Femur (tissue), 1 donor: ENCODE measurements around the gene KLHL36.
A peak's percentile ranks its signal among the peaks of the same experiment; 100 is the strongest.

Source experiments
- DNase-seq: peaks from one replicate; pipeline ENCODE4 v3.0.0-alpha.2; 2017

The KLHL36 gene

GRCh38 chr16:84647828-84648594 is at the start of gene KLHL36:
TSS of gene KLHL36 (plus strand) at chr16:84648511. CDS start at chr16:84650868, 2,357 bp downstream.
- peak; percentile 78 for DNase-seq

- peak; percentile 81 for DNase-seq
Measured at GRCh38 chr16:84599521-84600202, 48.6 kb upstream of the KLHL36 start.

DNA sequence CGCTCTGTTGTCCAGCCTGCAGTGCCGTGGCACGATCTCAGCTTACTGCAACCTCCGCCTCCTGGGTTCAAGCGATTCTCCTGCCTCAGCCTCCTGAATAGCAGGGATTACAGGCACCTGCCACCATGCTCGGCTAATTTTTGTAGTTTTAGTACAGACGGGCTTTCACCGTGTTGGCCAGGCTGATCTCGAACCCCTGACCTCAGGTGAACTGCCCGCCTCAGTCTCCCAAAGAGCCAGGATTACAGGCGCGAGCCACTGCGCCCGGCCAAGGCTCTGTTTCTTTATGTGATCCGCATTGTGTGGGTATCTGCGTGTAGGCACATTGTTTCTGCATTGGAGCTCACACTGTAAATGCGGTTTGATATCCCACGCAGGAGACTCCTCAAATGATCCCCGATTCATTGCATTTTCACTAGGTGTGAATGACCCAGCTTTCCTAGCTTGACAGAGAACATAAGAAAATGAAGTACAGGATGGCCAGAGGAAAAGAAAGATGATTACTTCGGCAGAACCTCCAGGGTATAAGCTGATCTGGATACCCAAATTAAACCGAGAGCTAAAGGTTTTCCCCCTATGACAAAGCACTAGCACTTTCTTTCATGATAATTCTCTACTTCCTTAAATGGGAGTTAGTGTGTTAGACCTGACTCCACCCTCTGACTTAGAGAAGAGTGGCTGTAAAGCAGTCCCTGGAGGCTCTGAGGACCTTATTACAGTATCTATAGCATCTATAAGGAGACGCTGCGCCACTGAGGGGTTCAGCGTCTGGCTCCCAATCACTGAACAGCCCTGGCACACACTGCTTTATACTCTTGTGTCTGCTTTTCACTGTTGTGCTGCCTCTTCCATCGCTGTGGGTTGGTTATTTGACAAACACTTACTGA is 47.7 kb upstream of the KLHL36 start:
- DNase-seq = no peak

DNA sequence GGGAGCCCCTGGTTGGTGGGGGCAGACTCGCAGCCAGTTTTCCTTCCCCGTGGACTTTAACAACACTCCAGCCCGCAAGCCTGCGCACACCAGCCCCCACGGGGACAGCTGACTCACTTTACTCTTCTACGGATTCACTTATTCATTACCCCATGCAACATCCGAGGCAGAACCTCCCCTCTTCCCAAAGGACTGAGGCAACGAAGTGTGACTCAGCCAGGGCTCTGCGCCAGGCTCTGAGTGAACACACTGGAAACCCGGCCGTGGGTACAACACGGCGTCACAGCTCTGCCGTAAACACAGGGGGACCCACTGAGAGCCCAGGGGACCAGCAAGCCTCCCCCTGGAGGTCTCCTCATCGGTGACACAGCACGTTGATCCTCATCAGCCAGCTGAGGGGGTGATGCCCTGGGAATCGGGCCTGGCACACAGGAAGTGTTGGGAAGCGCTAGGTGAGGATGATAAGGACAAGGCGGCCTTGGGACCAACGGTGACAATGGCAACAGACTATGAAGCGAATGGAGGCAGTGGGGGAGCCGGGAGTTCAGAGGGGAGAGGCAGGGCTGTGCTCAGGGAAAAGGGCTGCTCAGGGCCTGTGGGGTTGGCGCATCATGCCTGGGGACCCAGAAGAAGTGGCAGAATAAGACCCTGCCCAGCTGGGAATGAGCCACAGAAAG is 45.0 kb upstream of the KLHL36 start:
- no peak for DNase-seq

- no peak for DNase-seq
Measured at GRCh38 chr16:84603940-84604339, 44.4 kb upstream of the KLHL36 start.

DNA sequence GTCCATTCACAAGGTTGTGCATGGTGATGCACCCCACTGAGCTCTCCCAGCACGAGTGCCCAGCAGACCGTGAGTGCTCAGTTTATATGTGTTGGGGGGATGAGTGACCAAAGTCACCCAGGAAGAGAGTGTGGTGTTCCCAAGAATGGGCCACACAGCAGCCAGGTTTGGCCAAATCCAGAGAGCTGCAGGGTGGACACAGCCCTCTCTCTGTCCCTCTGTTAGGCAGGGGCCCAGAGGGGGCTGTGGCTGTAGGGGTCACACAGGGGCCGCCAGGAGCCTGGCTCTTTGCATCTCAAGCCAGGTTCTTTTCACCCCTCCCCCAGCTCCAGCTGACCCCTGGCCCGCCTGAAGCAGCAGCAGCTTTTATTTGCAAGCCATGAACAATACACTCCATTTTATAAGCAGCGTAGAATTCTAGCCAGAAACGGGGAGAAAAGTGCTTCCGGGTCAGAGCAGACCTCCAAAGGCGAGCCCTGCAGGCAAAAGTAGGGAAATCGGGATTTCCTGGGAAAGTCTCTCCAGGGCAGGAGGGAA is 43.8 kb upstream of the KLHL36 start:
- DNase-seq = no peak

DNA sequence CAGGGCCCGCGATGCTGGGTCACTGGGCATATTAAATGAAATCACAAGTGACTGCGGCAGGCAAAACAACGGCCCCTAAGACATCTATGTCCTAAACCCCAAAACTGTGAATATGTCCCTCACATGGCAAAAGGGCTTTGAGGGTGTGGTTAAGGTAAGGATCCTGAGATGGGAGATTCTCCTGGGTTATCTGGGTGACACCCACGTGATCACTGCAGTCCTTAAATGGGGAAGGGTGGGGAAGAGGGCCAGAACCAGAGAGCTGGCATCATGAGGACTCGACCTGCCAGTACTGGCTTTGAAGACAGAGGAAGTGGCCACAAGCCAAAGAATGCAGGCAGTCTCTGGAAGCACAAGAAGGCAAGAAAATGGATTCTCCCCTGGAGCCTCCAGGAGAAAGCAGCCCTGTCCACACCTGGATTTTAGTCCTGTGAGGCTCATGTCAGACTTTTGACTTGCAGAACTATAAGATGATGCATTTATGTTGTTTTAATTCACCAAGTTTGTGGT is 42.9 kb upstream of the KLHL36 start:
- no peak for DNase-seq

GRCh38 chr16:84606081-84606875 is 42.0 kb upstream of the KLHL36 start:
- DNase-seq = no peak

- DNase-seq = no peak
Measured at GRCh38 chr16:84607061-84607460, 41.2 kb upstream of the KLHL36 start.

GRCh38 chr16:84607694-84608093 is 40.6 kb upstream of the KLHL36 start:
- no peak for DNase-seq

GRCh38 chr16:84608282-84608681 is 40.0 kb upstream of the KLHL36 start:
- peak; percentile 56 for DNase-seq

- no peak for DNase-seq
Measured at GRCh38 chr16:84609563-84610177, 38.6 kb upstream of the KLHL36 start.

GRCh38 chr16:84610376-84610775 is 37.9 kb upstream of the KLHL36 start:
- DNase-seq = no peak

DNA sequence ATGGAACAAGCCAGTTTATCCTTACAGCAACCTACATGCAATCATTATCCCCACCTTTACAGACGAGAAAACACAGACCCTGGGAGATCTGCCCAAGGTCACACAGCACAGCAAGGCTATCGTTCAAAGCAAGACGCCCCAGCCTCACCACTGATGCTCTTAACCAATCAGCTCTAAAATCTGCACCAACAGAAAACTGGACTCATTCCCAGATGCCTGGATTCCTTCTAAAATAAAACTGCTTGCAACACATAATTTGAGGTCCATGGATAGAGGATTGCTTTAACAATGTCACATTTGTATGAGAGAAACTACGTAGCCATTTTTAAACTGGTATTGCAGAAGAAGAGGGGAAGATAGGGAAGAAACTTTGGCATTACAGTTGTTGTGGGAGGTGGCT is 37.3 kb upstream of the KLHL36 start:
- DNase-seq = no peak

DNA sequence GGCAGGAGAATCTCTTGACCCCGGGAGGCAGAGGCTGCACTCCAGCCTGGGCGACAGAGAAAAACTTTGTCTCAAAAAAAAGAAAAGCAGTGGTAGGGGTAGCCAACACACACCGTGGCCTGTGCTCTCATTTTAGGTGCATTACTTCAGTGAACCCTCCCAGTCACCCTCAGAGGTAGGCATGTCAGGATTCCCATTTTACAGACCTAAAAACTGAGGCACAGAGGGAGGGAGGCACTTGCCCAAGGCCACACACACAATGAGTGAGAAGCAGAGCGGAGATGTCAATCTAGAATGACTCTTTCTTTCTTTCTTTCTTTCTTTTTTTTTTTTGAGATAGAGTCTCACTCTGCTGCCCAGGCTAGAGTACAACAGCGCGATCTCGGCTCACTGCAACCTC is 35.6 kb upstream of the KLHL36 start:
- no peak for DNase-seq

DNA sequence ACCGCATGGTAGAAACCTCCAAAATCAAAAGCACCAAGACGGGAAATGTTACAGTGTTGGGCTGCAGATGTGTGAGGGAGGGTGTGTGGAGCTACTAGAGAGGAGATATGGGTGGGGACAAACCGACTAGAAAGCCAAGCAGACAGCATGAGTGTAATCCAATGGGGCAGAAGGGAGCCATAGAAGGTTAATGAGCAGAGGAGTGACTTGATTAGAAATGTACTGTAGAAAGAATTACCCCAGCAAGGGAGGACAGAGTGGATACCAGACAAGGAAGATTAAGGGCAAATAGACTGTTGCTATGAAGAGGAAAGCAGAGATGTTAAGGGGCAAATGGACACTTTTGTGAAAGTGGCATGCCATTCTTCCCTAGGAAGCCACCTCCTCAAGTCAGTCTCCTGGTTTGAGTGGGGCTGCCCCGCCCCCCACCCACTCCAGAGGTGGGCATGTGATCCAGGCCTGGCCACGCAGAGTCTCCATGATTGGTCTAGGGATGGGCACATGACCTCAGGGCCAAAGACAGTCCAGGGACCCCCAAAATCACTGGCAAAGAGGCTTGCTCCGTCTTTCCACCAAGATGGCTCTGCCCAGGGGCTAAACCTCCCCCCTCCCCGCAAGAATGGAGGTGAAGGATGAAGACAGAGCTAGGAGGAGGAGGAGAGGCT is 34.8 kb upstream of the KLHL36 start:
- no peak for DNase-seq

DNA sequence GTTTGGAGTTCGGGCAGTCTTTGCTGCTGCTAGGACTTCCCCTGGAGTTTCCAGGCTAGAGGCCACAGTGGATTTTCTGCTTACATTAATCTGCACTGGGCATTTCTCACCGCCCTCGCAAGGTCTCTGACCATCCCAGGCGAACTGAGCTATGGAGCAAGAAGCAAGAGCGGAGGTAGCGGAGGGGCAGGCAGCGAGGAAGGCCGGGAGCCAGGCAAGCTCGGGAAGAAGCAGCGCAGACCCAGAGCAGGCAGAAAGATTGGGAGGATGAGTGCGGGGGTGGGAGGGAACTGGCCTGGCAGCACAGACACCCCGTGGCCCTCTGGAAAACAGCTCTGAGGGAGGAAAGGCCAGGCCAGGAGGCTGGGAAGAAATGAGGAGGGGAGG is 34.2 kb upstream of the KLHL36 start:
- no peak for DNase-seq

DNA sequence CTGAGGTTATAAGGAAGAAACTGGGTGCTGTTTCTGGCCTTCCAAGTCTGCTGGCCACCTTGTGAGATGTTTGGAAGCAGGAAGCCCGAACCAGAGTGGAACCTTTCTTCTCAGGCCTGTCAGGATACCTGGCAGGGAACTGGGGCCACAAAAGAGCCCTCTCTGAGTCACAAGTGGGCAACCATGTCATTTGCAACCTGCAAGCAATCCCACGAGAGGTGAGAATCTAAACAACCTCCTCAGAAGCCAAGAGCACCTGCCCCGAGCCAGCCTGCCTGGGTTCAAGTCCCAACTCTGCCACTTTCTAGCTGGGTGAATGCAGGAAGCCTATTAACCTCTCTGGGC is 33.7 kb upstream of the KLHL36 start:
- DNase-seq = no peak

- DNase-seq = no peak
Measured at GRCh38 chr16:84614968-84615813, 33.1 kb upstream of the KLHL36 start.

DNA sequence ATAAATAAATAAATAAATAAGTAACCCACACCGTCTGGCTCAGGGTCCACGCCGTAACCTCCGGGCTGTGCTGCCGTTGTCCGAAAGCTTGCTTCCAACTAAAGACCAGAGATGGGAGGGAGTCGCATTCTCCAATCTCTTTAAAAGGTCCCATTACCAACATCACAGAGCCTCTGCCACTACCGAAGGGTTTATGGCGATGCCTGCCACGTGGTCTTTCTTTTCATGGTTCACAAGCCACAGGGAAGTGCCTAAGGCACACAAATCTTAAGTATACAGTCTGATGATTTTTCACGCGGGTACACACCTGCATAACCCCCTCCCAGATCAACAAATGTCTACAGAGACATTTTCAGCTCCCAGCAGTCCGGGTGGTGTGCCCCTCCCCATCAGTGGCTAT is 31.8 kb upstream of the KLHL36 start:
- no peak for DNase-seq
